CD4-positive, alpha-beta T cell treated with Interleukin-12 subunit alpha and Interleukin-12 subunit beta, for 1 hour (primary cell): ENCODE data around the gene MEX3D.

Experiments
- DNase-seq: peaks from one replicate; pipeline ENCODE4 v3.0.0-alpha.2; 2020

MEX3D gene

GRCh38 chr19:1568320-1569019 lies at the start of gene MEX3D:
Gene MEX3D, minus strand, starts transcription at chr19:1568325. Its CDS starts 267 bp downstream, at chr19:1568058.
- DNase-seq = peak; percentile 87

DNA sequence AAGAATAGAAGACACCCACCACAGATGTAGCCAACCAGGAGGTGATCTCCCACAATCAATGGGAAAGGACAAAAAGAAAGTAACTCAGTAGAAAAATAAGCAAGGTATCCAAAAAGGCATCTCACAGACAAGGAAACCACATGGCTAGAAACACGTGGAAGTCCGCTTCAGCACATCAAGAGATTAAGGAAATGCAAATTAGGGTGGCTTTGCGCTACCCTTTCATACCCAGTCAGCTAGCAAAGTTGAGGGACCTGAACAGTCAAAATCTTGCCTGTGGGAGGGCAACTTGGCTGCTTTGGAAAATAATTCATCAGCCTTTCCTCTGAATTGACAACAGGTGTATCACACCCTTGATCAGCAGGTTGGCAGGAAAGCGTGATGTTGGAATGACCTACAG lies 48.8 kb upstream of the MEX3D start:
- DNase-seq = no peak

- no peak for DNase-seq
Observed at GRCh38 chr19:1616396-1616795, 48.3 kb upstream of the MEX3D start.

DNA sequence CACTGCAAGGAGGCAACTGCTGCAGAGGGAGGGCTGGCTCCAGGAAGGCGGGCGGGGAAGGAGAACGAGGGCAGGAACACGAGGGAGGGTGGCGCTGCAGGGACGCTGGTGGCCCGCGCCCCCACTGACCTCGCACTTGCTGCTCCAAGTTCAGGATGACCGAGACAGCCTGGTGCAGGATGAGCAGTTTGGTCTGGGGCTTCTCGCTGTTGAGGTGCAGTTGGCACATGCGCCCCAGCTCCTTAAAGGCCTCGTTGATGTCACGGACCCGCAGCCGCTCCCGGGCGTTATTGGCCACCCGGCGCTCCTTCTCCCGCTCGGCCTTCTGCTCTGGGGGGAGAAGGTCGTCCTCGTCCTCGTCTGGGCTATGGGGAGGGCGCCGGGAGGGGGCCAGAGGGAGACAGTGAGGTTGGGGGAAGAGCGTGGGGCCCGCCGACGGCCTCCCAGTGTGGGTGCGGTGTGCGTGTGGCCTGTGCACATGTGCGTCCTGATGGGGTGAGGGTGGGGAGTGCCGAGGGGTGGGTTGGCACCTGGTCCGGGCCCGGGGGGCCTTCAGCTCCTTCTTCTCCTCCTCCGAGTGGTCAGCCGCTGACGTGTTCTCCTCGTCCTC lies 47.1 kb upstream of the MEX3D start:
- no peak for DNase-seq

DNA sequence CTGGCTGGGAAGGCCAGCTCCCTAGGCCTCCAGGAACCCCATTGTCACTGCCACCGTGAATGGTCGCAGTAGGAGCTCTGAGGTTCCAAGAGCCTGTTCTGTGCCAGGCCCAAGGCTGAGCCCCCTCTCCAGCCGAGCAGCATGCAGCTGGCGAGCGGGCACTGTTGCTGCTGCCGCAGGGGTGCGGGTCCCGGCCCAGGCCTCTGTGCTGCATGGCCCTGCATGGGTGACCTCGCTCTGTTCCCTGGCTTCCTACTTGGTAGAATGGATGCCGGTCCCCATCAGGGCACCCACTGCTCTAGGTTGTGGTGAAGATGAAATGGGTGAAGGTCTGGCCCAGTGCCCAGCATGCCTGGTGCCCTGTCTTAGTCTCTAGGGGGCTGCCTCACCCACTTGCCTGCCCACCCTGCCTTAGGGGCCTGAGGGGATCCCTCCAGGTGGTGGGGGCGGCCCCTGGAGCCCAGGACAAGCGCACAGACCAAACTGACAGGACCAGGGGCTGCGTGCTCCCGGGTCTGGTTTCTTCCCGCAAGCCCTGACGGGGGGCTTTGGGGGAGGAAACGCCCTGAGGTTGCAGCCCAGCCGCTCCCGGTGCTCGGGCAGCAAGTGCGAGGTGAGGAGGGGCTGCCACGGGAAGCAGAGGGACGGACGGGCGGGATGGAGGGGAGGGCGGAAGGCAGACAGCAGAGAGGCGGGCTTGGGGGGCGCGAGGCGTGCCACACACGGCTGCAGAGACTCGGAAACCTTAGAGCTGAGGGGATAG lies 45.9 kb upstream of the MEX3D start:
- no peak for DNase-seq

- no peak for DNase-seq
Observed at GRCh38 chr19:1613146-1613545, 45.0 kb upstream of the MEX3D start.

DNA sequence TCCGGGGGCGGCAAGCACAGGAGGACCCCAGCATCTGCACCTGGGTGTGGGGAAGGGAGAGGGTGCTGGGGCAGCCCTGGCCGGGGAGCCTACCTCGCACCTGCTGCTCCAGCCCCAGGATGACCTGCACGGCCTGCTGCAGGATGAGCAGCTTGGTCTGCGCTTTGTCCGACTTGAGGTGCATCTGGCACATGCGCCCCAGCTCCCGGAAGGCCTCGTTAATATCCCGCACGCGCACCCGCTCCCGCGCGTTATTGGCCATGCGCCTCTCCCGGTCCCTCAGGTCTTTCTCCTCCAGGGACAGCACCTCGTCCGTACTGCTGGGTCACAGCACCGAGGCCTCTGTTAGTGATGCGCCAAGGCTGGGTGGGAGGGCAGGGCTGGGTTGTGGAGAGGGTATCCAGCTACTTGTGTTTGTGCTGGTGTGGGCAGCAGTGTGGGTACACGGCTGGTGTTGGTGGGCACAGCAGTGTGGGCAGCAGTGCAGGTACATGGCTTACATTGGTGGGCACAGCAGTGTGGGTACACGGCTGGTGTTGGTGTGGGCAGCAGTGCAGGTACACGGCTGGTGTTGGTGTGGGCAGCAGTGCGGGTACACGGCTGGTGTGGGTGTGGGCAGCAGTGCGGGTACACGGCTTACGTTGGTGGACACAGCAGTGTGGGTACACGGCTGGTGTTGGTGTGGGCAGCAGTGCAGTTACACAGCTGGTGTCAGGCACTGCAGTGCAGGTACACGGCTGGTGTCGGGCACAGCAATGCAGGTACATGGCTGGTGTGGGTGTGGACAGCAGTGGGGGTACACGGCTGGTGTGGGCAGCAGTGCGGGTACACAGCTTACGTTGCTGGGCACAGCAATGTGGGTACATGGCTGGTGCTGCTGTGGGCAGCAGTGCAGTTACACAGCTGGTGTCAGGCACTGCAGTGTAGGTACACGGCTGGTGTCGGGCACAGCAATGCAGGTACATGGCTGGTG lies 44.3 kb upstream of the MEX3D start:
- no peak for DNase-seq

DNA sequence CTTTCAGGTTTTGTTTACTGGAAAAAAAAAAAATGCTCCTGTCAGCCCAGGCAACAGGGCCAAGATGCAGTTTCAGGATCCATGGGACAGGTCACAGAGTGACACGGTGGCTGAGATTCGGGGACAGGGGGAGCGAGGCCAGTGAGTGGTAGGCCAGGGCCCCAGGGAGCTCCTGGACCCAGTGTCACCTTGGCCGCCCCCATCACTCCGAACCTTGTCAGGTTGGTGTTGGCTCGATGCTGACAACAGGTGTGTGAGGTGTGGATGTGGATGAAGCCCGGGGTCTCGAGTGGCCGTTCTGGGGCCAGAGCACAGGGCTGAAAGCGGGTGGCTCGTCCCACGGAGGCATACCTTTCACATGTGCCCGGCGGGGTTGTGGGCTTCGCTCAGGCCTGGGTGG lies 43.2 kb upstream of the MEX3D start:
- no peak for DNase-seq

- no peak for DNase-seq
Observed at GRCh38 chr19:1610579-1610978, 42.5 kb upstream of the MEX3D start.

GRCh38 chr19:1609680-1610474 lies 41.8 kb upstream of the MEX3D start:
- no peak for DNase-seq

DNA sequence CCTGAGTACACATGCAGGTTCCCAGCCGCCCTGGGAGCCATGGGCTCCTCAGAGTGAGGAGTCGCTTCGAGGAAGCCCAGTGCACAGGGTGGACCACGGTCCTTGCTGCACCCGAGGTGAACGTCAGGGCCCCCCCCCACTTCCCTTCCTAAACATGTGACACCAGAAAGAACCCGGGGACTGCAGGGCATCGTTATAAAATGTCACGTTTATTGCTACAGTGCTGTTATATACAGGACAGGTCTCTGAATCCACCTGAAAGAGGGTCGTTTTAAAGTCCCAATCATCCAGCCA lies 40.9 kb upstream of the MEX3D start:
- no peak for DNase-seq

DNA sequence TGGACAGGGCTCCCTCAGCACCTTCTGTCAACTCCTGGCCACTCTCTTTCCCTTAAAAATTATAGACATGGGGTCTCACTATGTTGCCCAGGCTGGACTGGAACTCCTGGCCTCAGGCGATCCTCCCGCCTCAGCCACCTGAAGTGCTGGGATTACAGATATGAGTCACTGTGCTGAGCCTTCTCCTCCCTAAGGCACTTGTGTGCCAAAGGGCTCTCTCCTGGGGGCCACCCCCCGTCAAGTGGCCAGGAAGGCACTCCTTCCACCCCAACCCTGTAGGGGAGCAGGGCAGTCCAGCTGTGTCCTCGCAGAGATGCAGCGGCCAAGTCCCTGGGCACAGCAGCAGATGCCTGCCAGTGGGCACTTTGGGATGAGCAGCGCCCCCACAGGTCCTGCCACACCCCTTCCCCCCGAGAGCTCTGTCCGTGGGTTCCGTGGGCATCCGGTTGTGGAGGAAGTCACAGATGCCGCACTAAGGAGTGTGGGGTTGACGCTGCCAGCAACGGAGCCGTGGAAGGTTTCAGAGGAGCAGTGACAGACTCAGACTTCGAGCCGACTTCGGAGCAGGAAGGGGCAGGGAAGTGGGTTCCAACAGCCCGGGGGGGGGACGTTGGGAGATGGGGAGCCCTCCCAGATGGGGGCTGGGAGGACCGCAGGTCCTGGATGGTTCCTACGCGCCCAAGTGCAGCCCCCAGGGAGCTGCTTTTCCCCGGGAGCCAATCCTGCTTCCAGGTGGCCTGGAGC lies 40.4 kb upstream of the MEX3D start:
- peak; percentile 51 for DNase-seq

GRCh38 chr19:1606138-1606651 lies 38.1 kb upstream of the MEX3D start:
- no peak for DNase-seq

DNA sequence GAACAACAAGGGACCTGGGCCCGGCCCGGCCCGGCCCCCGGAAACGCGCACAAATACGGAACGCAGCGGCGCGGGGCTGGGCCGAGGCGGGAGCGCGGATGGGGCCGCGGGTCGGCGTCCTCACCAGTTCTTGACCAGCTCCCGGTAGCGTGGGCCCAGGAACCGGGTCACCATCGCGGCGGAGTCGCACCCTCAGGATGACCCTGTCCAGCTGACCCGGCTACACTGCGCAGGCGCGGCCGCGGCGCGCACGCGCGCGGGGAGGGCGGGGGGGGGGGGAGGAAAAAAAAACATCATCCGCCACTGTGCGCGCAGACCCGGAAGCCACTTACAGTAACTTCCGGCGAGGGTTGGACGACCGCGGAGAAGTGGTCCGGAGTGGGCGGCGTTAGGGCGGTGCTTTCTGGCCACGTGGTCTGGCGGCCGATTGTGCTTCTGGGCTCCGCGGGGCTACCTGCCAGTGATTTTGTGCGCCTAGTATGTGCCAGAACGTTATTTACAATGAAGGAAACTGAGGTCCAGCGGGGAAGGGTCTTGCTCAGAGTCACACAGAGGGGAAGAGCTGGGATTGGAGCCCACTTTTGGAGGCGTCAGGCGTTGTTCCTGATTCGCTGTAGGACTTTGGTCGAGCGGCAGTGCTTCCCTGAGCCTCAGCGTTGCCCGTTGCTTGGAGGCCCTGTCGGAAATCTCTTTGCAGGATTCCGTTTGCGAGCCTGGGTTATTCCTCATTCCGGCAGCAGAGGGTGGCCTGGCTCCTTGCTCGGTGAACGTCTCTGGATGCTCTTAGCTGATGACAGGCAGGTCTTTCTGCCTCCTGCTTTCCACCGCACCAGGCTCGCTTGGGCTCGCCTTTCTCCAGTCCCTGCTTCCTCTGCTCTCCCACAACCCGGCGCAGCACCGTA lies 37.4 kb upstream of the MEX3D start, which contains the start of gene UQCR11:
Gene UQCR11 (minus strand): TSS at position 227 of the 902 bp plus-strand sequence. CDS start 53 bp downstream, at position 174.
- peak; percentile 93 for DNase-seq

DNA sequence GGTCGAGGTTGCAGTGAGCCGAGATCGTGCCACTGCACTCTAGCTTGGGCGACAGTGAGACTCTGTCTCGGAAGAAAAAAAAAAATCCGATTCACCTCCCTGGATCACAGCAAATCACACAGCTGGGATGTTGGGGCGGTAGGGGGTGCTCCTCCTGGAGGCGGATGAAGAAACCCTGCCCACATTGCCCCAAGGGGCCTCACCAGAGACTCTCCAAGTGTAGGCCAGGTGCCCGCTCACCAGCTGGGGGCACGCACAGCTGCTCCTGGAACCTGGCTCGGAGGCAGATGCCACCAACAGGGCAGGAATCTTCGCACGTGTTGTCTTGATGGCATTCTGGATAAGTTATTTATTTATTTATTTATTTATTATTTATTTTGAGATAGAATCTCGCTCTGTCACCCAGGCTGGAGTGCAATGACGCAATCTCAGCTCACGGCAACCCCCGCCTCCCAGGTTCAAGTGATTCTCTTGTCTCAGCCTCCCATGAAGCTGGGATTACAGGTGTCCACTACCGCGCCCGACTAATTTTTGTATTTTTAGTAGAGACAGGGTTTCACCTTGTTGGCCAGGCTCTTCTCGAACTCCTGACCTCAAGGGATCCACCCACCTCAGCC lies 34.1 kb upstream of the MEX3D start:
- no peak for DNase-seq

- DNase-seq = no peak
Observed at GRCh38 chr19:1601613-1602064, 33.5 kb upstream of the MEX3D start.

DNA sequence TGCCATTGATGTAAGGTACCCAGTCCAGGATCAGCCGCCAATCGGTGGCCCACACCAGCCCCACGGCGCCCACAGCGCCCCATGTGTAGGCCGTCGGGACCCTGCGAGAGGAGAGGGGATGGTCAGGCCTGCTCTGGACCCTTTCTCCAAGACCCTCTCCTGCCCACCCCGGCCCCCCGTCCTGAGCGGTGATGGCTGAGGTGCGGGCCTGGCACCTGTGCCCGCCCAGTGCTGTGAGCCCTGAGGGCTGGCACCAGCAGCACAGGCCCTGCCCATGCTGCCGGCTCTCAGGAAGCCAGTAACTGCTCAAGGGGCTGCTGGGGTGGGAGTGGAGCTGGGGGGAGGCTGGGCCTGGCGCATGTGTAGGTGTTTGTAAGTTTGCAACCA lies 31.3 kb upstream of the MEX3D start:
- DNase-seq = no peak

DNA sequence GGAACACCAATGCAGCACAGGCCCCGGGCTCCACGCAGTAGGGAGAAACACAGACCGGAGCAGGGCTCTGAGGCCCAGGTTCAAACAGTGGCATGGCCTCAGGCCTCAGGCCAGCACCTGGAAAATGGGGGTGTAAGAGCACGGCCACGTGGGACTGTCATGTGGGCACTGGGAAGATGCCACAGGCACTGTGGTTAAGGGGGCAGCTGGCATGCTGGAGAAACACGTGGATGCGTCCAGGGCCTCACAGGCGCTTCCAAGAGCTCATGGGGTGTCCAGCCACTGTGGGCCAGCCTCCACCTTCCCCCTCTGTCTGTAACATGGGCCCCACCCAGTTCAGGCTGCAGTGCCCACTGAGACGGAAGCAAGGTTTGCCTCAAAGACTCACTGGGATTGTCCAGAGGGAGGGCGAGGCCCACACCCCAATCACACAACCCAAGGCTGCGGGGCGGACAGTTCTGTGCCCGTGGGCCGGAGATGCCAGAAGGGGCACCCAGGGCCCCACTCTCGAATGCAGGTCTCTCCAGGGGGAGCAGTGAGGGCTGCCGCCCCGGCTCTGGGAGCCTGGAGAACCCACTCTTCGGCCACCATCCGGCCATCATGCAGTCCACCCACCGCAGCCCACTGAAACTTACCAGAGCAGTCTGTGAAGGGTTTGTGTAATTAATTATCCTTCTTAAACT lies 30.8 kb upstream of the MEX3D start:
- no peak for DNase-seq

GRCh38 chr19:1593501-1593772 lies 25.3 kb upstream of the MEX3D start:
- no peak for DNase-seq
